ENCODE results near the gene RNF217. TPM values are rescaled to one million over a fixed set of nuclear protein-coding genes. Genes with fewer than 3 reads are reported as not detected.

RNF217 gene
- total RNA-seq, 1 donor from 2014 or later, result 2.2 TPM

DNA sequence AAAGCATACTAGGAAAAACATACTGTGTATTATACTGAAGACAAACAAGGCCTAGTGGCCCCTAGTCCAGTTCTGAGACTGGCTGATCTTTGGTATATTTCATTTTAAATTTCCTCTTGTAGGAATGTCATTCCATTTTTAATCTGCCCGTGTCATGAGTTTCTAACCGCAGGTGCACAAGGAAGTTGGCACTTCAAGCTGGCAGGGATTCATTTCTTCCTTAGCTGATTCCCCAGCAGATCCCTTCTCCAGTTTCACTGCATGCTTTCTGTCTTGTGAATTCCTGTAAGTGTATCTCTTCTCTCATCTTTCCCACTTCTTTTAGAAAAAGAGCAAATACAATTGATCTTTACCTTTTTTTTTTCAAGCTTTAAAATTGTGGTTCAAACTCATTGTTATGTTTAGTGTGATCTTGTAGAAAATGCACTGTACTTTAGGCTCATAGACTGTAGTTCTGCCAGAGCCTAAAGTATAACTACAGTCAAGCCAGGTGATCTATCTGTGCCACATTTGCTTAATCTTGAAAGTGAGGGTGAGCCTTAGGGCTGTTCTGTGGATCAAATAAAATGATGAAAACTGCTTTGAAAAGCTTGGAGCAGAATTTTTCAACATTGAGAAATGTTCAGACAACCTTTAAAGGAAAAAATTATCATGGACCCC, 37.0 kb downstream of the RNF217 start:
- Mint-ChIP-seq H3K4me3 (ENCODE audit: low read depth) (no peak overlapping the region), H3K9me3 (no peaks in the 10 kb centered on the region), H3K27ac (no peak overlapping the region), H3K4me1 (ENCODE audit: low read depth) (no peaks in the 10 kb centered on the region), H3K27me3 (ENCODE audit: low read depth) (no peaks in the 10 kb centered on the region), H3K36me3 (ENCODE audit: low read depth) (no peaks in the 10 kb centered on the region)
- no peak for DNase-seq (ENCODE audit: low spot score)
- intact Hi-C loops (cut with micrococcal nuclease), result no loop called here

DNA sequence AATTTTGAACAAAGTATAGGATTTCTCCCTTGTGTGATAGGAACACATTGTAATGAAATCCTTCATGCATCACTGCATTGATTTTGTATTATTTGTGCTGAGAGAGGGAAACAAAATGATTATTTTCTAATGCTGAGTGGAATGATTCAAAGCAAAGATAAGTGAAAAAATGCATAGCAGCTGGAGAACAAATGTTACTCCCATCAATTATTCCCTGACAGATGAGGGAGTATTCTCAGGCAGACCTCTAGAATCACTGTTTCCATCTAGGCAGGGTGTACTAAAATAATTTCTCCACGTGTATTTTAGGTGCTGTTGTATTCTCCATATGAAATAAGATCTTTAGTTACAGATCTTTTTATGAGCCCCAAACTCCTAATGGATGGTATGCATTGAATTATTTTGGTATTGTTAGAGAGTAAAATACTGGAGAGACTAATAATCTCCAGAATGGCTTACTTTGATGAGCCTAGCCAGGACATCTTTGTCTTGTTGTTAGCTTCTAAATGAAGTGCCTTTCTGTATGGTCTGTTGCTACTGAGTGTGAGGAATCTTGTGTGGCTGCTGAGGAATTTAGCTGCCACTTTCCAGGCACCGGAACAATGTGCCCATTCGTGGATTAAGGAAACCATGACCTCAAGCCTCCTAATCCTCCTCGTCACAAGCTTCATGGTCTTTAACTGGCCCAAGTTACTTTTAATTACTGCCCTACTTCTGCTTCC, 39.6 kb downstream of the RNF217 start:
- no peaks in the 10 kb centered on the region for H3K9me3 Mint-ChIP-seq
- H3K4me1 Mint-ChIP-seq (ENCODE audit: low read depth), result no peaks in the 10 kb centered on the region
- intact Hi-C loops (cut with micrococcal nuclease), result no loop called here
- no peaks in the 10 kb centered on the region for H3K36me3 Mint-ChIP-seq (ENCODE audit: low read depth)
- no peaks in the 10 kb centered on the region for H3K27me3 Mint-ChIP-seq (ENCODE audit: low read depth)
- no peak overlapping the region for H3K27ac Mint-ChIP-seq
- DNase-seq (ENCODE audit: low spot score), result no peak
- H3K4me3 Mint-ChIP-seq (ENCODE audit: low read depth), result no peak overlapping the region

DNA sequence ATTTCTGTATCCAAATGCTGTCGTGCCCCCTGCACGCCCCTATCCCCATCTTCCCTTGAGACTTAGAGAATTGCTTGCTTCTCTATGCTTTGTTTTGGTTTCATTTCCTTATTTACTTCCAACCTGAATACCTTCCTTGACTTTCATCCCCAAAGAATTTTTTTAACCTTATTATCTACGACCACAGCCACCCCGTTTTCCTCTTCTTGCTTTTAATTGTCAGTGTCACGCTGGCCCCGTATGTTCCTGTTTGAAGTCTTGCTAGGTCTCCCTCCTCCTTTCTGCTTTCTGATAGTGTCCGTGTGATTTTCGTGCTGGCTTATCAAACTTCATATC, 40.1 kb downstream of the RNF217 start:
- H3K27me3 Mint-ChIP-seq (ENCODE audit: low read depth), result no peaks in the 10 kb centered on the region
- DNase-seq (ENCODE audit: low spot score), result no peak
- no peaks in the 10 kb centered on the region for H3K4me1 Mint-ChIP-seq (ENCODE audit: low read depth)
- no peaks in the 10 kb centered on the region for H3K9me3 Mint-ChIP-seq
- no peak overlapping the region for H3K27ac Mint-ChIP-seq
- intact Hi-C loops (cut with micrococcal nuclease), result no loop called here
- no peaks in the 10 kb centered on the region for H3K36me3 Mint-ChIP-seq (ENCODE audit: low read depth)
- H3K4me3 Mint-ChIP-seq (ENCODE audit: low read depth), result no peak overlapping the region

DNA sequence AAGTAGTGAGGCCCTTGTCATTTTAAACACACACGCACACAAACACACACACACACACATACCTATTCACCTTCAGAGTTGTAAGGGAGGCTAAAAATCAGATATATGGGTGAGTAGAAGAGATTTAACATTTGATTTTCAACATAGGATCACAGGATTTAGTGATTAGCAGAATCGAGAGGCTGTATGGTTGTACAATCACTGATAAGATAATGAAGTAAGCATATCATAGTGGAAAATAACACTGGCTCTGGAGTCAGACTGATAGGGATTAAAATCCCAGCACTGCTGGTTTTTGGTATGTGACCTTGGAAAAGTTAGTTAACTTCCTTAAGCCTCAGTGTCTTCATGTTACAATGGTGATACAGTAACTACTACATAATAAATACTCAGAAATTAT, 40.8 kb downstream of the RNF217 start:
- Mint-ChIP-seq H3K9me3 (no peaks in the 10 kb centered on the region), H3K4me1 (ENCODE audit: low read depth) (no peaks in the 10 kb centered on the region), H3K36me3 (ENCODE audit: low read depth) (no peaks in the 10 kb centered on the region), H3K4me3 (ENCODE audit: low read depth) (no peak overlapping the region), H3K27ac (no peak overlapping the region), H3K27me3 (ENCODE audit: low read depth) (no peaks in the 10 kb centered on the region)
- intact Hi-C loops (cut with micrococcal nuclease), result no loop called here
- no peak for DNase-seq (ENCODE audit: low spot score)

DNA sequence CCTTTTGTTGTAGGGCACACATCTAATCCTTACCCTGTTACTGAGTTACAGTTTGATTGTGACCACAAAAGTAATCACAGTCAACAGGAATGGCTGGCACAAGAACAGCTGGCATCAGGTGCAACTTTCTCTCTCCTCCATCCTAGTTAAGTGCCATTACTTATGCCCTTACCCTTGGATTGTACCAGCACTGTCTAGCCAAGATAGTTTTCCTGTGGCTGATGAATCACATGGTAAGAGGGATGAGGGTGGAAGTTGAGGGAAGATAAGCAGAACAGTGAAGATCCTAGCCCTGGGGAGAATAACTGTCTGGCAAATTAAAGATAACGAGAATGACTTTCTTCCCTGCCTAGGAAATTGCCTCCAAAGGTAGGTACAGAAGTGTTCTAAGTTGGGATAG, 42.0 kb downstream of the RNF217 start:
- peaks cover 4% of the 10 kb centered on the region for H3K27me3 Mint-ChIP-seq (ENCODE audit: low read depth)
- no peak overlapping the region for H3K27ac Mint-ChIP-seq
- intact Hi-C loops (cut with micrococcal nuclease), result no loop called here
- no peaks in the 10 kb centered on the region for H3K4me1 Mint-ChIP-seq (ENCODE audit: low read depth)
- H3K4me3 Mint-ChIP-seq (ENCODE audit: low read depth), result no peak overlapping the region
- DNase-seq (ENCODE audit: low spot score), result no peak
- H3K36me3 Mint-ChIP-seq (ENCODE audit: low read depth), result no peaks in the 10 kb centered on the region
- no peaks in the 10 kb centered on the region for H3K9me3 Mint-ChIP-seq

DNA sequence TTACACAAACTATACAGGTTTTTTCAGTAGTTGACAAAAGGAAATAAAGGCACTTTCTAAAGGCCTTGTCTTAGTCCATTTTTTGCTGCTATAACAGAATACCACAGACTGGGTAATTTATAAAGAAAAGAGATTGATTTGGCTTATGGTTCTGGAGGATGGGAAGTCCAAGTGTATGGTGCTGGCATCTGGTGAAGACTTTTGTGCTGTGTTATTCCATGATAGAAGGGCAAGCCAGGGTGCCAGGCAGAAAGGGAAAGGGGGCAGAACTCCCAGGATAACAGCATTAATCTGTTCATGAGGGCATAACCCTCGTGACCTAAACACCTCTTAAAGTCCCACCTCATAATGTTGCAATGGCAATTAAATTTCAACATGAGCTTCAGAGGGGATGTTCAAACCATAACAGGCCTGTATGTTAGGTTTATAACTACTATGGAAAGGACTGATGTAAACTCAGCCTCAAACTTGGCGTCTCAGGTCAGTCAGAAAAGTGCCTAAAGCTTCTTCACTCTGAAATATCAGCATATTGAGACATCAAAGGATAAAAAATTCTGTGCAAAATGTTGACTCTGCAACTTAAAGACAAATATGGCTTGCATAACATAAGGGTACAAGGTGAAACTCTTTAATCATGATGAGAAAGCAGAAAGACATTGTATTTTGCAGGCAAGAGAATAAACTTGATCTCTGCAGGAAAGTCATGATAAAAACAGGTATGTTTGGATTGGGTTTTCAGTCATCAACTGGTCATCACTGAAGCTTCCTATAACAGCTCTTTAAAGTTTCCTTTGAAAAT, 42.8 kb downstream of the RNF217 start:
- intact Hi-C loops (cut with micrococcal nuclease), result no loop called here
- DNase-seq (ENCODE audit: low spot score), result no peak
- H3K9me3 Mint-ChIP-seq, result no peaks in the 10 kb centered on the region
- no peak overlapping the region for H3K27ac Mint-ChIP-seq
- no peaks in the 10 kb centered on the region for H3K4me1 Mint-ChIP-seq (ENCODE audit: low read depth)
- no peak overlapping the region for H3K4me3 Mint-ChIP-seq (ENCODE audit: low read depth)
- no peaks in the 10 kb centered on the region for H3K36me3 Mint-ChIP-seq (ENCODE audit: low read depth)
- H3K27me3 Mint-ChIP-seq (ENCODE audit: low read depth), result peaks cover 4% of the 10 kb centered on the region

DNA sequence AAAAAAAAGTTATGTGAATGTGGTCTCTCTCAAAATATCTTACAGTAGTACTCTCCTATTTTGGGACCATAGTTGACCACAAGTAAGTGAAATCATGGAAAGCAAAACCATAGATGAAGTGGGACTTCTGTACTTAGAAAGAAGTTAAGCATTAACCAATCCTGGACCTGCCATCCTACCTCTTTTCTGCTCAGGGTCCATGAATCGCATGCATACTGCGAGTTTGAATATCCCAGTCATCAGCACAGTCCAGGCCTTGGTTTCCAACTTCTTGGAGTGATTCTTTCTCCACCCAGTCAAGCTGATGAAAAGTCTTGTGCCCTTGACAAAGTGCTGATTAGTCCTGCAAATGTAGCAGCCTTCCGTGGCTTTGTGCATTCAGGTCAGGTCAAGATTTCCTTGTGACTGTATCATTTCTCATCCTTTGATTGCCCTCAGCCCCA, 46.0 kb downstream of the RNF217 start:
- H3K36me3 Mint-ChIP-seq (ENCODE audit: low read depth), result no peaks in the 10 kb centered on the region
- H3K9me3 Mint-ChIP-seq, result no peaks in the 10 kb centered on the region
- no peak for DNase-seq (ENCODE audit: low spot score)
- H3K27ac Mint-ChIP-seq, result no peak overlapping the region
- H3K4me3 Mint-ChIP-seq (ENCODE audit: low read depth), result no peak overlapping the region
- intact Hi-C loops (cut with micrococcal nuclease), result no loop called here
- peaks cover 6% of the 10 kb centered on the region for H3K27me3 Mint-ChIP-seq (ENCODE audit: low read depth)
- H3K4me1 Mint-ChIP-seq (ENCODE audit: low read depth), result no peaks in the 10 kb centered on the region

DNA sequence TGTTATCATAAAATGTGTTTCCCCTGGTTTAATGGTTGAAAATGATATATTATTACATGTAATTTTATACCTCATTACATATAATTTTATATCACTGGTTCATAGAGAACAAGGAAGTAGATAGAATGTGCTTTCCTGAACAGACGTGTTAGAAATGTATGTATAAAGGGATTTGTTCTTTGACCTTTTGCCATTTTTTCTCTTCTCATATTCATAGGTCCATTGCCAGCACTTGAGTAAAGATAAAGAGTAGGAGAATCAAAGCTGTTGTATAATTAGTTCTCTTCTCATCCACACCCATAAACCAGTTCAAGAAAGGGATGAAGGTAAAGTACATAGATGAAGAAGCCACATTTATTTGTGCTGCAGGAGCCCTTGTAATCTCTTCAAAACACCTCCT, 46.7 kb downstream of the RNF217 start:
- H3K4me1 Mint-ChIP-seq (ENCODE audit: low read depth), result peaks cover 1% of the 10 kb centered on the region
- no peak overlapping the region for H3K27ac Mint-ChIP-seq
- H3K36me3 Mint-ChIP-seq (ENCODE audit: low read depth), result no peaks in the 10 kb centered on the region
- H3K27me3 Mint-ChIP-seq (ENCODE audit: low read depth), result peaks cover 6% of the 10 kb centered on the region
- H3K4me3 Mint-ChIP-seq (ENCODE audit: low read depth), result no peak overlapping the region
- no peaks in the 10 kb centered on the region for H3K9me3 Mint-ChIP-seq
- DNase-seq (ENCODE audit: low spot score), result no peak
- intact Hi-C loops (cut with micrococcal nuclease), result no loop called here

DNA sequence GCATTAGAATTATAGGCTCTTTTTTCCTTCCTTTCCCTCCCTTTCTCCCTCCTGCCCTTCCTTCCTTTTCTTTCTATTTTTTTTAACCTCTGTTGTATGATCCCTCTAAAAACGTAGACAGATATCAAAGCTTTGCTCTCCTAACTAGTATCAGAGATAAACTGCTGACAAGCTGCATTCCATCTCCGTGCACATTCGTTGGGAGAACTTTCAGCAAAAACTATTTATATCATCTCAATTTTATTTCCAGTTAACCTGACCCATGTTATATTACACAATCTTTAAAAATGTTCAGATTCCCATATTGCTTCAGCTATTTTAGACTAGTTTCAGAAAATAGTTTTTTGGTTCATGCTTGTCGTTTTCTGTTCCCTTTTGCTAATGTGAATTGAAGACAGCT, 47.3 kb downstream of the RNF217 start:
- no peaks in the 10 kb centered on the region for H3K36me3 Mint-ChIP-seq (ENCODE audit: low read depth)
- no peak for DNase-seq (ENCODE audit: low spot score)

DNA sequence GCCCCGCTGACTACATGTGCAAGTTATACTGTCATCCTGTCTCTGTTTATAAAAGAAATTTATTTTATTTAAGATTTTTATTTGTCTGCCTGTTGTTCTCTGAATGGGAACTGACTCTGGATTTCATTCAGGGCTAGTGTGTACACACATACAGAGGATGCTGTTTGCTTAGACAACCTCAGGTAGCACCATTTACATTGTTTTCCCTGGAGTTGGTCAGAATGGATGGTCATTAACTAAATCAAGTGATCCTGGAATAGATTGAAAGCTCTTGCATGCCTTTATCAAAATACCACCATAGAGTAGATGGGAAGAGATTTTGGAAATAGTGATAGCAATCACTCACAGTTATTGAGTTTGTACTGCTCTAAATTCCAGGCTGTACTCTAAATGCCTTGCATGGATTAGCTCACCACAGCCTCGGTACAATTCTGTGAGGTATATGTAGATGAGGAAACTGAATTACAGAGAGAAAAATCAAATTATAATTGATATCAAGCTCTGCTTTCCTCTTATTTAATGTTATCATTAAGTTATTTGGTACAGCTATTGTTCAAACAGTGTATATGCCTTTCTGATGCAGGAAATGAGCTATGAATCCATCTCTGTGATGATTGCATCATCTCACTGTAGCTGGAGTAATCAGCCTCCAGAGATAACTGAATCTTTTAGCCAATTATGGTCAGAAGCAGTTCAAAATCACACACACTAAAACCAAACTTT, 51.9 kb downstream of the RNF217 start:
- no peak for DNase-seq (ENCODE audit: low spot score)
- intact Hi-C loops (cut with micrococcal nuclease), result no loop called here
- H3K4me3 Mint-ChIP-seq (ENCODE audit: low read depth), result no peak overlapping the region
- peaks cover 3% of the 10 kb centered on the region for H3K27me3 Mint-ChIP-seq (ENCODE audit: low read depth)
- no peak overlapping the region for H3K27ac Mint-ChIP-seq
- H3K9me3 Mint-ChIP-seq, result no peaks in the 10 kb centered on the region
- H3K36me3 Mint-ChIP-seq (ENCODE audit: low read depth), result no peaks in the 10 kb centered on the region
- H3K4me1 Mint-ChIP-seq (ENCODE audit: low read depth), result peaks cover 4% of the 10 kb centered on the region

More for the DNA sequence above, 47.3 kb downstream of the RNF217 start:
- Mint-ChIP-seq H3K4me3 (ENCODE audit: low read depth) (no peak overlapping the region), H3K4me1 (ENCODE audit: low read depth) (peaks cover 4% of the 10 kb centered on the region), H3K27ac (no peak overlapping the region), H3K27me3 (ENCODE audit: low read depth) (peaks cover 6% of the 10 kb centered on the region), H3K9me3 (no peaks in the 10 kb centered on the region)
- intact Hi-C loops (cut with micrococcal nuclease), result no loop called here

DNA sequence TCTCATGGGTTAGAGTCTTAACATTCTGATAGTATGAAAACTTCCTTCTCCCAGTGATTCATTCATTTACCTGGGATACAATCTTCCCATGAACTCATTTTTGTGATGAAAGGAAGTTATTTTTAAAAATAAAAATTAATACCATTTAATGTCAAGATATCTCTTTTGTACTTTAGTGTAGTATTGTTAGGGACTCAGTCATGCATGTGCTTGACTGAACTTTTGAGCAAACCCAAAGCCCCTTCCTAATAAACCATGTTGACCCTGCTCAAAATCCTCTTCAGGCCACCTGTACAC, 52.4 kb downstream of the RNF217 start:
- peaks cover 2% of the 10 kb centered on the region for H3K27me3 Mint-ChIP-seq (ENCODE audit: low read depth)
- H3K36me3 Mint-ChIP-seq (ENCODE audit: low read depth), result no peaks in the 10 kb centered on the region
- DNase-seq (ENCODE audit: low spot score), result no peak
- H3K9me3 Mint-ChIP-seq, result no peaks in the 10 kb centered on the region
- H3K4me1 Mint-ChIP-seq (ENCODE audit: low read depth), result peaks cover 4% of the 10 kb centered on the region
- H3K4me3 Mint-ChIP-seq (ENCODE audit: low read depth), result no peak overlapping the region
- H3K27ac Mint-ChIP-seq, result no peak overlapping the region
- intact Hi-C loops (cut with micrococcal nuclease), result no loop called here

DNA sequence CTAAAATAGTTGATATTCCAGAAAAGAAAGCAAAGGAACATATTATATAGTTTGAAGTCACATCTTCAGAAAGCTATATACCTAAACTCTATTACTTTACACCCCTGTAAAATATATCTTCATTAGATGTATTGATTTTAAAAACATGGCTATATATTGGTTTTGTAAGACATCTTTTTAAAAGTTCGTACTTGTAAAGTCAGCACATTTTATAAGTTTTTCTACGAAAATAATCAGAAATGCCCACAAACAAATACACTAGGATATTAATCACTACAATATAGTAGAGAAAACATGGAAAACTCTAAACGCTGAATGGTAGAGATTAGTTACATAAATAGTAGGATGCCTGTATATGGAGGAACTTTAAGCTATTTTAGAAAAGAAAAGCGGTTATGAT, 52.9 kb downstream of the RNF217 start:
- no peaks in the 10 kb centered on the region for H3K36me3 Mint-ChIP-seq (ENCODE audit: low read depth)
- intact Hi-C loops (cut with micrococcal nuclease), result no loop called here
- DNase-seq (ENCODE audit: low spot score), result no peak

DNA sequence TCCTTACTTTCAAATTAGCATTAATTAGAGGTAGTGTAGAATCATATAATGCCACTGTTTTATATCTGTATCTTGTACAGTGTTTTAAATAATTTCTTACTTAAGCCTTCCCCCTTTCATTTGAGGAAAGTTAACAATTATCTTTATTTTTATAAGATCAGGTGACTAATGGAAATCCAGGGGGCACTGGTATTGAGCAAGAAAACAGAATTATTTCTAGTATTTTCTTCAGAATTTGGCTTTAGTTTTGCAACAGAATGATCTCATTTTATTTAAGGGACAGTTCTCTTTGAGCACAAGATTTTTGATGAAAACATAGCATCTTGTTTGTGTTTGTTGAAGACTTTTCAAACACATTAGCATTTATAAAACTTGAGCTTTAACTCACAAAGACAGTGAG, 55.9 kb downstream of the RNF217 start:
- Mint-ChIP-seq H3K27me3 (ENCODE audit: low read depth) (no peaks in the 10 kb centered on the region), H3K9me3 (no peaks in the 10 kb centered on the region), H3K36me3 (ENCODE audit: low read depth) (no peaks in the 10 kb centered on the region), H3K4me1 (ENCODE audit: low read depth) (peaks cover 4% of the 10 kb centered on the region), H3K4me3 (ENCODE audit: low read depth) (no peak overlapping the region), H3K27ac (no peak overlapping the region)
- no peak for DNase-seq (ENCODE audit: low spot score)
- intact Hi-C loops (cut with micrococcal nuclease), result no loop called here

More for the DNA sequence above, 52.9 kb downstream of the RNF217 start:
- H3K27ac Mint-ChIP-seq, result no peak overlapping the region
- no peaks in the 10 kb centered on the region for H3K9me3 Mint-ChIP-seq
- H3K4me3 Mint-ChIP-seq (ENCODE audit: low read depth), result no peak overlapping the region
- H3K27me3 Mint-ChIP-seq (ENCODE audit: low read depth), result peaks cover 2% of the 10 kb centered on the region
- H3K4me1 Mint-ChIP-seq (ENCODE audit: low read depth), result peaks cover 4% of the 10 kb centered on the region

Data from activated T-helper 2 cell treated with anti-CD3 and anti-CD28 coated beads, Interferon-gamma antibody, Interleukin-2, Interleukin-4, amounts not matched to agents 10 μg/mL and 5 μg/mL and 100 μg/mL, durations not matched to agents 14 hours and 24 hours and 36 hours (primary cell).